22Rv1 (cell line): ENCODE data around the gene CMPK2.

ENCODE experiments used
- ZFX ChIP-seq: fragments of 450-650 bp; IDR thresholded peaks from 2 replicates; pipeline ENCODE4 v1.6.1; 2017; ENCODE audit warnings: antibody characterized with exemption, borderline replicate concordance
- TF ChIP-seq, protein P1 (sequence below): fragments of 450-650 bp; IDR thresholded peaks from 2 replicates; pipeline ENCODE4 v1.5.1; 2017; ENCODE audit warnings: mild to moderate bottlenecking

DNA sequence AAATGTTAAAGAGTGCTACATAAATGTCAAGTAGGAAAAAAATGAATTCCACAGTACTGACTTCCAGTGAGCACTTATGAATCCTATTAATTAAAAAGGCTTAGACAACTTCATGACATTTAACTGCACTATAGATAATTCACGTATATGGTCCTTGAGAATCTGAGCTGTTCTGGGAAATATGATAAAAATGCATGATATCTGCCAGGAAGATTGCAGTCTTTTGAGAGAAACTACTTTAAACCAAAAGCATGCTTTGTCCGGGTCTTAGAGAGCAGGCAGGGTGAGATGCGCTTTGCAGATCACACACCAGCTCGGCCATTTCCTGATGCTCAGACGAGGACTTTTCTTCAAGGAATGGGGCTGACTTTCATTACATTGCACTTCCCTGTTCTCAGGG, 42.6 kb downstream of the CMPK2 start:
- TF ChIP-seq, protein P1, sequence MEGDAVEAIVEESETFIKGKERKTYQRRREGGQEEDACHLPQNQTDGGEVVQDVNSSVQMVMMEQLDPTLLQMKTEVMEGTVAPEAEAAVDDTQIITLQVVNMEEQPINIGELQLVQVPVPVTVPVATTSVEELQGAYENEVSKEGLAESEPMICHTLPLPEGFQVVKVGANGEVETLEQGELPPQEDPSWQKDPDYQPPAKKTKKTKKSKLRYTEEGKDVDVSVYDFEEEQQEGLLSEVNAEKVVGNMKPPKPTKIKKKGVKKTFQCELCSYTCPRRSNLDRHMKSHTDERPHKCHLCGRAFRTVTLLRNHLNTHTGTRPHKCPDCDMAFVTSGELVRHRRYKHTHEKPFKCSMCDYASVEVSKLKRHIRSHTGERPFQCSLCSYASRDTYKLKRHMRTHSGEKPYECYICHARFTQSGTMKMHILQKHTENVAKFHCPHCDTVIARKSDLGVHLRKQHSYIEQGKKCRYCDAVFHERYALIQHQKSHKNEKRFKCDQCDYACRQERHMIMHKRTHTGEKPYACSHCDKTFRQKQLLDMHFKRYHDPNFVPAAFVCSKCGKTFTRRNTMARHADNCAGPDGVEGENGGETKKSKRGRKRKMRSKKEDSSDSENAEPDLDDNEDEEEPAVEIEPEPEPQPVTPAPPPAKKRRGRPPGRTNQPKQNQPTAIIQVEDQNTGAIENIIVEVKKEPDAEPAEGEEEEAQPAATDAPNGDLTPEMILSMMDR = no peak
- TF ChIP-seq ZFX = no peak
